CD4-positive, alpha-beta T cell treated with Interleukin-17A for 4 hours (primary cell): ENCODE results near the gene TECTA.

Experiments
- DNase-seq: peaks from one replicate; pipeline ENCODE4 v3.0.0-alpha.2; 2020; ENCODE audit warnings: mixed read lengths

TECTA gene, protein sequence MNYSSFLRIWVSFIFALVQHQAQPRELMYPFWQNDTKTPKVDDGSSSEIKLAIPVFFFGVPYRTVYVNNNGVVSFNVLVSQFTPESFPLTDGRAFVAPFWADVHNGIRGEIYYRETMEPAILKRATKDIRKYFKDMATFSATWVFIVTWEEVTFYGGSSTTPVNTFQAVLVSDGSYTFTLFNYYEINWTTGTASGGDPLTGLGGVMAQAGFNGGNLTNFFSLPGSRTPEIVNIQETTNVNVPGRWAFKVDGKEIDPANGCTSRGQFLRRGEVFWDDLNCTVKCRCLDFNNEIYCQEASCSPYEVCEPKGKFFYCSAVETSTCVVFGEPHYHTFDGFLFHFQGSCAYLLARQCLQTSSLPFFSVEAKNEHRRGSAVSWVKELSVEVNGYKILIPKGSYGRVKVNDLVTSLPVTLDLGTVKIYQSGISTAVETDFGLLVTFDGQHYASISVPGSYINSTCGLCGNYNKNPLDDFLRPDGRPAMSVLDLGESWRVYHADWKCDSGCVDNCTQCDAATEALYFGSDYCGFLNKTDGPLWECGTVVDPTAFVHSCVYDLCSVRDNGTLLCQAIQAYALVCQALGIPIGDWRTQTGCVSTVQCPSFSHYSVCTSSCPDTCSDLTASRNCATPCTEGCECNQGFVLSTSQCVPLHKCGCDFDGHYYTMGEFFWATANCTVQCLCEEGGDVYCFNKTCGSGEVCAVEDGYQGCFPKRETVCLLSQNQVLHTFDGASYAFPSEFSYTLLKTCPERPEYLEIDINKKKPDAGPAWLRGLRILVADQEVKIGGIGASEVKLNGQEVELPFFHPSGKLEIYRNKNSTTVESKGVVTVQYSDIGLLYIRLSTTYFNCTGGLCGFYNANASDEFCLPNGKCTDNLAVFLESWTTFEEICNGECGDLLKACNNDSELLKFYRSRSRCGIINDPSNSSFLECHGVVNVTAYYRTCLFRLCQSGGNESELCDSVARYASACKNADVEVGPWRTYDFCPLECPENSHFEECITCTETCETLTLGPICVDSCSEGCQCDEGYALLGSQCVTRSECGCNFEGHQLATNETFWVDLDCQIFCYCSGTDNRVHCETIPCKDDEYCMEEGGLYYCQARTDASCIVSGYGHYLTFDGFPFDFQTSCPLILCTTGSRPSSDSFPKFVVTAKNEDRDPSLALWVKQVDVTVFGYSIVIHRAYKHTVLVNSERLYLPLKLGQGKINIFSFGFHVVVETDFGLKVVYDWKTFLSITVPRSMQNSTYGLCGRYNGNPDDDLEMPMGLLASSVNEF (N-terminal part only)

GRCh38 chr11:121100943-121101342 lies at the start of gene TECTA:
Gene TECTA, plus strand, starts transcription at chr11:121101243. Its CDS starts 1,423 bp downstream, at chr11:121102666.
- DNase-seq: no peak

GRCh38 chr11:121053244-121053643 lies 47.8 kb upstream of the TECTA start:
- DNase-seq: no peak

- DNase-seq: no peak
These were observed 46.8 kb upstream of the TECTA start for GRCh38 chr11:121054266-121054665.

- DNase-seq: no peak
These were observed 46.0 kb upstream of the TECTA start for GRCh38 chr11:121055076-121055475.

DNA sequence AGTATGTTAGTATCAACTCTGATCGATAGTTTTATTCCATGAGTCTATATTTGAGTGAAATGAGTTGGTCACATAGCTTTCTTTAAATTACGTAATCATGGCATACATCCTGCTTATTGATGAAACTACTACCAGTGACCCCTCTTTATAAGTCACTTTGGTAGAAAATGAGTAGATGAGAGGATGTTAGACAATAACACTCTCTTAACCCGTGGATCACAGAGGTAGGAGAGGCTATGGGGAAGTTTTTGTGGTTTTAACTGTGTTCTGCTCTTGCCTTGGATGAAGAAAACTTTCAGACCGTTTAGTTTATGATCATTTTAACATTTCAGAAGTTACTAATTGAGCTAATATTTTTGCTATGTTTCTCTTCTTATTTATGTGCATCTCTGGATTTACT lies 43.1 kb upstream of the TECTA start:
- DNase-seq: no peak

DNA sequence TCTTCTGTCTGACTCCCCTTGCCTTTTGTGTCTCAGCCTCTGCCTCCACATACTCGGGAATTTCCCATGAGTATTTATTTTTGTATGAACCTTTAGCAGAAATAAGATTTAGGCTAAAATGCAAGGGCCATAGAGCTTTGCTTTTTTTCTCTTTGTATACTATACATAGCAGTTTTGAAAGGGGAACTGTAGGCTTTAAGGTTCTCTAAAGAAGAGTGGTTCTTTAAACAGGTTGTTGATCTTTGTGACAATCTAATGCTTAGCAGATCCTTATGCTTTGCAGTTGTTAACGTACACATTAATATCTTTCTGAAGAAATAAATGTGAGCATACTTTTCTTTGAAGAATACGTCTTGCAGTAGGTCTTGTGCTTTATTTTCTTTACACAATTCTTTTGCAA lies 42.1 kb upstream of the TECTA start:
- DNase-seq: no peak

GRCh38 chr11:121059605-121060004 lies 41.4 kb upstream of the TECTA start:
- no peak for DNase-seq

GRCh38 chr11:121063728-121064127 lies 37.3 kb upstream of the TECTA start:
- DNase-seq: no peak

DNA sequence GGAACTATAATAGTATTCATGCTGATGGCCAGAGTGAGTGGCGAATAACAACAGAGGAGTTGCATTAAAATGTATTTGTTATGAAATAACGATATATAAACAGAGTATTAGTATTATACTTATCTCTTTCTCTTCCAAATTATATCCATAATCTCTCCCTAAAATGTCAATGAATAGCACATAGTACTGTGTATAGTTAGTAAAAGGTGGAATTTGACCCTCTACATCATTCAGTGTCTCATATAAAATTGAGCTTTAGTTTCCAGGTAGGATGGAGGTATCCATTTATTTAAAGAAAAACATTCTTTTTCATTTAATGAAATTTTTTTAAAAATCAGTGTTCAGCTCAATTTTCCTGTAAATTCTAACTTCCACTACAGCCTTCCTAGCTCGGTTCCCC lies 34.4 kb upstream of the TECTA start:
- no peak for DNase-seq

- DNase-seq: no peak
These were observed 34.0 kb upstream of the TECTA start for GRCh38 chr11:121067026-121067425.

- DNase-seq: no peak
These were observed 33.6 kb upstream of the TECTA start for GRCh38 chr11:121067453-121067852.

GRCh38 chr11:121067962-121068647 lies 32.9 kb upstream of the TECTA start:
- DNase-seq: no peak

GRCh38 chr11:121068787-121069186 lies 32.3 kb upstream of the TECTA start:
- DNase-seq: no peak

DNA sequence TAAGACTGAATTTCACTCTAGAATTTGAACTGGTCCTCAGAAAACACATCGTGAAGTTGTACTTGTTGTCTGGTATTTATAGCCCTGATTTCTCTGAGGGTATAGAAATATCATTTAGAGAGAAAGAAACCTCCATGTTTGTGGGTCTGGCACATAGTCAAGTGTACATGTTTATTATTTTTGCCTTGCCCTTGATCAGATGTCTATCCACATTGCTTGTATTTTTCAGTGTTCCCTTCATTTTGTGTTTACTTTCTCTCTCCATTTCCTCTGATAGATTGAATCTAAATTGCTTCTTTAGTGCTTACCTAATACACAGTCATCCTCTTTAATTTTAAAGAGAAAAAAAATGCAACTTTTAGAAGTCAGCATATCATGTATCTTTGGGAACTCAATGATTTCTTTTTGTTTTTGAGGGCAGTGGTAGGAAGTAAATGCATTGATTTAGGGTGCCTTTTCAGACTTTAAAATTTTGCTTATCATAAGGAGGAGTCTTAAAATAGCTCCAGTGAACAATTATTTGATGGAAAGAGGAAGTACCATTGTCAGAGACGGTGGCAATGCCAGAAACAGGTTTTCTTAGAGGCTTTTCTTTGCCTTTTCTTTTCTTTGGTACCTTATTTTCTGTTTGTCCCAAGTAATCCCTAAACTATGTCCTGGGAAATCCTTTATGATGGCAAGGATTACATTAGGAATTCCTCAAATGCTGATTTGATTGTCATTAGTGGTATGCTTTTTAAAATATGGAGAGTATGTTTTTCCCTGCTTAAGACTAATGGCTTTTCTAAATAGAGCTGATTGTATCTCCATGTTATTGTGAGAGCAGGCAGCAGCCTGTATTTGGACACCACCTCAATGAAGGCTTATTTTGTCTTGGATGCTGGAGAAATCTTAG lies 29.8 kb upstream of the TECTA start:
- no peak for DNase-seq

DNA sequence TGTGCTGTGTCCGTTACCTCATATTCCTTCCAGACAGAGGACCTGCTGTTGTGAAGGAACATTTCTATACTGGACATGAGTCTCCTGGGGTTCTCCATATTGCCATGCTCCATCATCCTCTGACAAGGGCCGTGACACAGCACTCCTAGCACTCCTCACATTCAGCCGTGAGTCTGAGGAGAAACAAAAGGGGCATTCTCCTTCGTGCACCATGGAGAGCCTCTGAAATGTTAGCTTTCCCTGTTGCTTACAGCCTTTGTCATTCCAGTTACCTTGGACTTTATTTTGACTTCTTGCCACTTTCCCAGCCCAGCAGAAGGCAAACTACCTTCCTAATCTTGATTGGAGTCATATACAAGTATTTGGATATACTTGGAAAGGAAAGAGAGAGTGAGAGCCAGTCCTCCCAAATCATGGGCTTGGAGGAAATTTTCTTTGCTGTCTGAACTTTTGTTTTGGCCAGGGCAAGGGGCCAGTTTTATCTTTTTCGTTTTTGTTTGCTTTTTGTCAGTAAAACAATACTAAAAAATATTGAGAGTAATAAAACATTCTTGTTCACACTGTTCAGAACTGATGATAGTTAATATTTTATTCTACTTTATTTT lies 29.1 kb upstream of the TECTA start:
- no peak for DNase-seq

DNA sequence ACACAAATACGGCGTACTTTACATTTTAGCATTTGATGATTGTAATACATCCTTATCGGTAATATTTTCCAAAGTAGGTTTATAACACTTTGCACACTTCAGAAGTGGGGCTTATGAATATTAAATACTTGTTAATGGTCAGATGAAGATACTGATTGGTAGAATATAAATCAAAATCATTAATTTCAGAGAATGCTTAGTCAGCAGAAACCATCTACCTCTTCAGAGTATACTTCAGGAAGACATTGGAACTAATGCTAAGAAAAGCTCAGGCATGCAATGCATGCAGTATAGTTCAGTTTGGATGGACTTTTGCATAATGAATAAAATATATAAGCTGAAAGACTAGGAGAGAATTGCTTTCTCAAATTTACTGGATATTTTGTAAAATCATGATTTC lies 19.7 kb upstream of the TECTA start:
- no peak for DNase-seq

- DNase-seq: no peak
These were observed 18.8 kb upstream of the TECTA start for GRCh38 chr11:121082219-121082618.

DNA sequence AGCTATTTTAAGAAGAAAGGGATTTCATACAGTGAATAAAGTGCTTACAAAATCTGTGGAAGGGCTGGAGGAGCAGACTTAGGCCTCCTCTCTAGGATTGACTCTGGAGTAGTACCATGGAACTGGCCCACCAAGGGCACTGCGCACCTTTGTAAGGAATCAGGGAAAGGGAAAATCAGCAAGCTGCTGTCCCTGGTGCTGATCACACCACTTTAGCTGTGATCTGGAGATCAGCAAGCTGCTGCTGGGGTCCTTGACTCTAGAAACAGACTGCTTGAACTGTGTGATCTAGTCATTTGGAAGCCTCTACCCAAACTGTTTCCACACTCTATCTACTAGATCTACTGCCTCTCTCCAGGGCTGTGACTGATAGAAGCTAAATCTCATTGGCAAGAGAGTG lies 18.4 kb upstream of the TECTA start:
- DNase-seq: no peak

DNA sequence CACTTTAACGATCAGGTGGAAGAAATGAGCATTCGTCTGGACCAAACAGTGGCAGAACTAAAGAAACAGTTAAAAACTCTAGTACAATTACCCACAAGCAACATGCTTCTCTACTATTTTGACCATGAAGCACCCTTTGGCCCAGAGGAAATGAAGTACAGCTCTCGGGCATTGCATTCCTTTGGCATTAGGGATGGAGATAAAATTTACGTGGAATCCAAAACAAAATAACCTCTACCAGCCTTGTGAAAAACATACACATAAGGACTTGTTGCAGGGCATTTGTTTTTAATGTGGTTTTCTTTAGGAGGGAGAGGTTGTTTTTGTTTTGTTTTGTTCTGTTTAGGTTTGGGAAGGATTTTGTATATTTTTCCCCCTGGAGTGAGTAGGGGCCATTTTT lies 14.2 kb upstream of the TECTA start:
- no peak for DNase-seq

DNA sequence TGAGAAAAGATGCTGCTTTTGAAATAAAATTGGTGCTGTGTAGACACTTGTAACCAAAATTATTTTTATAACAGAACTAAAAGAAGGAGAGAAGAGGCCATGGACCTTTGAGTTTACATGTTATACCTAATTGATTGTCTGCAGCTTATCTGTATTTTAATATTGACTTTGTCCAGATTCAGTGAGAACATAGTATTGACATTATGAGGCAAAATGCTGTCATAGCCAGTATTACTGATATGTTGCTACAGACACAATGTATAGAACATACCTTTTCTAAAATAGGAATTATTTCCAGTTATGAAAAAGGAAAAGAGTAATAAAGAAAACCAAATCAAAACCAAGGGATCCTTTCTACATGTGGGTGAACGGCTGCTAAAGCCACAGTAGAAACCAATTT lies 11.5 kb upstream of the TECTA start:
- no peak for DNase-seq

DNA sequence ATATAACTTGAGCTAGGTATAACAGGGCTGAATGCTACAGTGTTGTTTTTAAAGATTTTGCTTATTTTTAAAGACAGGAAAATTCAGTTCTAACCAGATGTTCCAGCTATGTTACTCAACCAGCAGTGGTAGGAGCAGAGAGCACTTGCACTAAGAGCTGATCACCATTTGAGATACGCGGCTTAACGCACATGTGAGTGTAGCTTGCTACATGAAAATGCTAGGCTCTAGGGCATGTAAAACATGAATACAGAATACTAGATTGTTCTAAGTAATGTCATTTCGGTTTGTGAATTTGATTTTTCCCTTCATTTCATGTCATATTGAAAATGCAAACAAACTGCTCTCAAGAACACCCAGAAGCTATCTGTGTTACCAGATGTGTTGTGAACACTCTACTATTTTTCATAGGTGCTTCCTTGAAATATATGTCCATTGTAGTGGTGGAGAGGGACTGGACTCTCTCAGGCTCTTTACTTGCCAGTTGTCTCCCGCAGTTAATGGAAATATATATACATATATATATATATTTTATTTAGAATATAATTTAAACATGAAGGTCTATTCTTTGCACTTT lies 10.8 kb upstream of the TECTA start:
- no peak for DNase-seq
